GM21619 (cell line): ENCODE measurements around the gene TIMM21.

Source experiments
- ATAC-seq: cut with Tn5 transposase; IDR thresholded peaks from one replicate; pipeline ENCODE4 v1.9.1; 2021; ENCODE audit not compliant: unreplicated experiment

Gene TIMM21

DNA sequence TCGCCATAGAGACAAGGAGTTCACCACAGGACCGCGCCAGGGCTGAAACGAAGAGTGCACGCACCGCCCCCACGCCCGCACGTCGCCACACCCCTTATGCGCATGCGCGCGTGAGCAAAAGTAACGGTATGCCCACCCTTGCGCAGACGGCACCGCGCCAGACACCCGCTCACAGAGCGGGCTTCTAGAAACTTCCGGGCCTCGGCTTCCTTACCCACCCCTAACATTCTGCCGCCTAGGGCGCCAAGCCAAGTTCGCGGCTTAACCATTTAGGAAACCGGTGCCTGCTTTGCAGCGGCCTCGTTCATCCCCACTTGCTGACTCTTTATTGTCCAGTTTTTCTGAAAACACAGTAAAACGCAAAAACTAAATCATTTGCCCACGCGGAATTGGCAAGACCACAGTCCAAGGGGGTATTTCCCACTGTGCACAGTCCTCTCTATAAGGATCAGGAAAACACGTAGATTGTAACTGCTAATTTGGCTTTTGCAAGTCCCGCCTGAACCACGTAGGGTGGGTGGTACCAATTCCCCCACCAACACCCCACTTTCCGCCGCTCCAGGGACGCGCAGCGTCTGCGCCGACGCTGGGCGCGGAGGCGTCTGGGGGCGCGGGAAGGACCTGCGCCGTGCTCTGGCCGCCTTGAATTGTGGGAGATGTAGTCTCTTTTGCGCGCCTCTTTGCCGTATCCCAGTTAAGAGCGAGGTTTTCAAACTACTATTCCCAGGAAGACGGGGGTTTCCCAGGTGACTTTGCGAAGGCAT lies at the start of gene TIMM21, which contains the start of gene FBXO15:
Gene TIMM21 (plus strand): TSS at position 745 of the 764 bp plus-strand sequence. CDS start 286 bp downstream, outside the sequence.
Gene FBXO15 (minus strand): TSS at position 56 of the 764 bp plus-strand sequence. CDS start 49 bp downstream, at position 7.
- ATAC-seq = peak; percentile 87

GRCh38 chr18:74108460-74108859 lies 39.9 kb upstream of the TIMM21 start:
- no peak for ATAC-seq

DNA sequence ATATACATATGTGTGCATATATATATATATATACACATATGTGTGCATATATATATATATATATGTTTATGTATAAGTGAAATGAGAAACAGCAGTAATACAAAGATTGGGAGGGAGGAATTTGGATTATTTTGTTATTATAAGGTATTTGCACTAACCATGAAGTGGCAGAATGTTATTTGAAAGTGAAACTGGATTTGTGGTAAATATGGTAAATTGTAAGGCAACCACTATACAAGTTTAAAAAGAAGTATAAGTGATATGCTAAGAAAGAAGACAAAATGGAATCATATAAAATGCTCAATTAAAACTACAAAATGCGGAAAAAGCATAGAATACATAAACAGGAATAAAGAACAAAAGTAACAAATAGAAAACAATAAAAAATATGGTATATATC lies 38.2 kb upstream of the TIMM21 start:
- no peak for ATAC-seq

- ATAC-seq = no peak
Observed at GRCh38 chr18:74110976-74111375, 37.3 kb upstream of the TIMM21 start.

GRCh38 chr18:74113711-74114110 lies 34.6 kb upstream of the TIMM21 start:
- ATAC-seq = no peak

DNA sequence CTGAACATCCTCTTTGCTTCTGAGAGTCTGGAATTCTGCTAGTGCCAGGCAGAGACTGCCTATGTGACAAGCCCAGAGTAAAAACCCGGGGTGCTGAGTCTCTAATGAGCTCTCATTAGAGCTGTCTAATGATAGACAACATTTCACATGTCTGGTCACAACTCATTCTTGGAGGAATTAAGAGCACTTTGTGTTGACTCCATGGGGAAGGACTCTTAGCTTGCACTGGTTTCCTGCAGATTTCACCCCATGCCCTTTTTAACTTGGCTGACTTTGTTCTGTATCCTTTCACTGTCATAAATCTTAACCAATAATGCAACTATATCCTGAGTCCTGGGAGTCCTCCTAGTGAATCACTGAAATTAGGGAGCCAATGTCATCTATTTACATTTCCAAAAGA lies 34.2 kb upstream of the TIMM21 start:
- ATAC-seq = no peak

- ATAC-seq = no peak
Observed at GRCh38 chr18:74115046-74115445, 33.3 kb upstream of the TIMM21 start.

GRCh38 chr18:74116633-74117554 lies 31.4 kb upstream of the TIMM21 start:
- ATAC-seq = no peak

DNA sequence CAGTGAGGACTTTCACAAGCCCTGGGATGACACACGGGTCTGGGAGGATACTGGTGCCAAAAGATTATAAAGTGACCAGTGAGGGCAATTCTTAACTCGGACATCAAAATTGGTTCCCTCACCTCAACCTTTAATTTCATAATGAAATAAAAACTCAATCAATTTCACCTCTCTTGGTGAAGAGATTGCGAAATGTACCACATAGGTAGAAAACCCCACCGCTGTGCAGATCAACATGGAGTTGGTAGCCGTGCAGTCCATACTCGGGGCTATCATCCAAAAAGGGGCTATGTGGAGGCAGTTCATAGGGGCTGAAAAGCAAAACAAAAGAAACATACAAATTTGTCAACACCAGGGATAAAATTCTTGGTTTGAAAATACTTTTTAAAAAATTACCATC lies 25.1 kb upstream of the TIMM21 start:
- ATAC-seq = no peak

DNA sequence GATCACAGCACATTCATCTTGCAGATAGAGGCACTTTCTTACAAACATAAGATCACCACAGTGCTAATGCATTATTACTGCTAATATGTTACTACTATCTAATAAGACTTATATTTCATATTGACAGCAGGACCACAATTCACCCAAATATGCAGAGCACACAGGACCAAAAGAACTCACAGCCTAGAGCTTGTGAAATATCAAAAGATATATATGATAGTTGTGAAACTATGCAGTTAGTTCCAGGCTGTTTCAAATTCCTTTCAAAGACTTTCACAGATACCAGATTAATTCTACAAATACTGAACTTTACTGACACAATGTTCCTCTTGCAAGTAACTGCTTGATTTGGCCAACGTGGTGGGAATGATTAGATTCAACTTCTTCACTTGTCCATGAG lies 23.7 kb upstream of the TIMM21 start:
- no peak for ATAC-seq

DNA sequence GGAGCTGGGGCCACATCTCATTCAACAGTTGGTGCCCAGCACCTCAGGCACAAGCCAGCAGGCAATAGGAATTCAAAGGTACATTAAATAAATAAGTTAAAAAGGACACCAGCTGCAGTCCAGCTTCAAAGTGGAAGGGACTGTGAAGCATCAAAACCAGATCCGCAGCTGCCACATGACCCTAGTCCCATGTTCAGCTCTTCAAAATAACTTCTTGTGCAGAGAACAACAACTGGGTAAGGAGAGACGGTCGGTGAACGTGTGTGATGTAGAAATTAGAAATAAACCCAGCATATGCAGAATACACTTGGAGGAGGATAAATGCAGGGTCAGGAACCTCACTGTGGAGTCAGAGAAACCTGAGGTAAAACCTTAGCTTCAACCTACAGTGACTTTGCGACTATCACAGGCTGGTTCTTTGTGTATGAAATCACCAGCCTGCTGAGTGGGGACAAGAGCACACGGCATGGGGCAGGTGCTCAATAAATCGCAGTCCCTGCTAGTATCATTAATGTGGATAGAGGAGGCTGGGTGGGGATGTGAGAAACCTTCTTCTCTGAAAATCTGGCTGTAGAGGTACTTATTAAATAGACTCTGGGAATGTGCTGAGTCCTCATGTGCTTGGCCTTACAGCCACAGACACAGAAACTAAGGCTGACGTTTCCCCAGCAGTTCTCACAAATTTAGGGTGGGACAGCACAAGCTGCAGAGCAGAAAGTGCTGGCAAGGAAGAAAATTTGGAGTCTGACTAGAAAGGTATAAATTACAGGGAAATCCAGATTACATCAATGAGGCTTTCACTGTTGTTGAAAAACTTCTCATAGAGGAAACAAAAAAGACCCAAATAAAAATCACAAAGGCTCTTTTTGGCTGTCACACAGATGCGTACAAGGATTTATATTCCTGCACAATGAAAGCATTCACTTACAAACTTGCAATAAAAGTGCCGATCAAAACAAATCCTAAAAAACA lies 21.4 kb upstream of the TIMM21 start:
- ATAC-seq = no peak

- no peak for ATAC-seq
Observed at GRCh38 chr18:74128159-74128558, 20.2 kb upstream of the TIMM21 start.

- ATAC-seq = no peak
Observed at GRCh38 chr18:74131124-74131523, 17.2 kb upstream of the TIMM21 start.

- no peak for ATAC-seq
Observed at GRCh38 chr18:74132201-74132600, 16.1 kb upstream of the TIMM21 start.

DNA sequence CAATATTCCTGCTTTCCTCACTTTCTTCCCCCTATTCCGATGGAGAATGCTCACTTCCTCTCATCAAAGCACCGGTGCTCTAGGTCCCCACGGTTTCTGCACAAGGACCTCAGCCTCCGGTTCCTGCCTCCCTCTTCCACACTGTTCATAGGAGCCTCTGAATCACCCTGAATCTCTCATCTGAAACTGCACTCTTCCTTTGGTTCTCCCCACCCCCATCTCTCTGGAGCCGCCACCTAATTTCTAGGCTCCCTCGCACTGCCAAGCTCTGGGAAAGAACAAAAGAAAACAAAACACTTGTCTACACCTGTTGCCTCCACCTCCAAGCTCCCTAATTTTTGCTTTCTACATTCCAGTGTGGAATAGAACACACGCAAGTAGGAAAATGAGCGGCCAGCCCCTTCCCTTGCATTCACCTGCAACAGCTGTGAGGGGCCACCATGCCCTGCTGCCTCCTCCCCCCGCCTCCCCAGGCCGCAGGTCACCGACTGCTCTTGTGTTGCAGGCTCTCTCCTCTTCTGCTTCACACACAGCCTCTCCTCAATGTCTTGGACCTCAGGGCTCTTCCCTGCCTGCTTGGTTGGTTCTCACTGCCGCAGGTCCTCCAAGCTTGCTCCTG lies 10.3 kb upstream of the TIMM21 start:
- ATAC-seq = no peak

GRCh38 chr18:74139411-74139810 lies 8.9 kb upstream of the TIMM21 start:
- no peak for ATAC-seq

GRCh38 chr18:74139888-74140287 lies 8.4 kb upstream of the TIMM21 start:
- ATAC-seq = no peak

DNA sequence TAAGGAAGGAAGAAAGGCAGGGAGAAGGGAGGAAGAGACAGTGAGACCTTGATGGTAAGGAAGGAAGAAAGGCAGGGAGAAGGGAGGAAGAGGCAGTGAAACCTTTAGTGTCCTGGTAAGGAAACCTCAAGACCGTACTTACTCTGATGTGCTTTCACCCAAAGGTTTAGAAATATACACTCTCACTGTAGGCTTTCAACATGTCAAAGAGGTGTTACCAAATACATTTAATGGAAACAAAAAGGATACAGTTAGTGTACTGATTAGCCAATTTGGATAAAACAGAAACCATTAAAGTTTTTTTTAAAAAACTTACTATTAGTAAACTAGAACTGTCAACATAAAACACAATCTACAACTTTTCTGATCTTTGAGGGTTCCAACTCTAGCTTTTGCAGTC lies 7.7 kb upstream of the TIMM21 start:
- no peak for ATAC-seq

GRCh38 chr18:74141667-74142066 lies 6.7 kb upstream of the TIMM21 start:
- no peak for ATAC-seq

- ATAC-seq = no peak
Observed at GRCh38 chr18:74142252-74142651, 6.1 kb upstream of the TIMM21 start.
